ENCODE results near the gene FBXO46. TPM values are rescaled to one million over a fixed set of nuclear protein-coding genes. Genes with fewer than 3 reads are reported as not detected.

Gene FBXO46
- 6.6 and 10.5 TPM in 2 replicates for total RNA-seq

GRCh38 chr19:45730368-45731288 lies at the start of gene FBXO46:
Gene FBXO46, minus strand, starts transcription at chr19:45730896. Its CDS starts 17,401 bp downstream, at chr19:45713495.

GRCh38 chr19:45768984-45769782 lies 38.5 kb upstream of the FBXO46 start, which contains the start of gene SIX5:
Gene SIX5, minus strand, starts transcription at chr19:45769252. Its CDS starts 408 bp downstream, at chr19:45768844.

GRCh38 chr19:45733160-45733810 lies 2.6 kb upstream of the FBXO46 start, which contains the start of gene MEIOSIN:
Gene MEIOSIN, plus strand, starts transcription at chr19:45733439. Its CDS starts 1,938 bp downstream, at chr19:45735377.

GRCh38 chr19:45692187-45693105 lies 38.2 kb downstream of the FBXO46 start, which contains the start of gene QPCTL:
Gene QPCTL, plus strand, starts transcription at chr19:45692666. Its CDS starts 38 bp downstream, at chr19:45692704.

GRCh38 chr19:45691516-45692186 lies 39.0 kb downstream of the FBXO46 start, which contains the start of gene SNRPD2:
Gene SNRPD2, minus strand, starts transcription at chr19:45691953. Its CDS starts 65 bp downstream, at chr19:45691888.

GRCh38 chr19:45667620-45668341 lies 62.9 kb downstream of the FBXO46 start, which contains the start of gene GIPR:
Gene GIPR, plus strand, starts transcription at chr19:45668221. Its CDS starts 1,300 bp downstream, at chr19:45669521.

Small RNAs within 50 kb of the gene (small RNA-seq; reads per million reads assigned to genes)
- 0.13 reads per million for gene MIR642A (ENCODE audit: low replicate concordance)

Other genes starting within 250 kb of the FBXO46 start
- gene RTN2, start 233.8 kb downstream of the FBXO46 start, total RNA-seq = 7.7 and 9.2 TPM in 2 replicates
- gene PPM1N, start 232.5 kb downstream of the FBXO46 start, total RNA-seq = 0.43 and 1.5 TPM in 2 replicates
- gene VASP, start 223.4 kb downstream of the FBXO46 start, total RNA-seq = 89.9 and 243 TPM in 2 replicates
- 9.2 and 12.9 TPM in 2 replicates for gene OPA3, start 146.1 kb downstream of the FBXO46 start, total RNA-seq
- gene GPR4, start 128.7 kb downstream of the FBXO46 start, total RNA-seq = under 0.01 and 0.72 TPM in 2 replicates
- 42.9 and 56.2 TPM in 2 replicates for gene EML2, start 91.5 kb downstream of the FBXO46 start, total RNA-seq
- not detected in 2 replicates for gene GIPR, start 62.7 kb downstream of the FBXO46 start, total RNA-seq
- gene SNRPD2, start 38.9 kb downstream of the FBXO46 start, total RNA-seq = 157 and 234 TPM in 2 replicates
- gene QPCTL, start 38.2 kb downstream of the FBXO46 start, total RNA-seq = 20.6 and 29.8 TPM in 2 replicates
- under 0.01 TPM in 1 of 2 replicates, not detected in the other for gene MEIOSIN, start 2.5 kb upstream of the FBXO46 start, total RNA-seq
- 9.7 and 10.1 TPM in 2 replicates for gene SIX5, start 38.4 kb upstream of the FBXO46 start, total RNA-seq
- gene DMPK, start 51.6 kb upstream of the FBXO46 start, total RNA-seq = 26.9 and 29.5 TPM in 2 replicates
- 44.9 and 84.2 TPM in 2 replicates for gene DMWD, start 61.9 kb upstream of the FBXO46 start, total RNA-seq
- 0.22 and 0.43 TPM in 2 replicates for gene RSPH6A, start 84.4 kb upstream of the FBXO46 start, total RNA-seq
- 46.2 and 50.8 TPM in 2 replicates for gene SYMPK, start 132.3 kb upstream of the FBXO46 start, total RNA-seq
- not detected in 2 replicates for gene FOXA3, start 133.4 kb upstream of the FBXO46 start, total RNA-seq
- gene IRF2BP1, start 155.2 kb upstream of the FBXO46 start, total RNA-seq = 26.7 and 39.1 TPM in 2 replicates
- 1.9 and 2.0 TPM in 2 replicates for gene MYPOP, start 171.7 kb upstream of the FBXO46 start, total RNA-seq
- not detected in 2 replicates for gene NANOS2, start 183.9 kb upstream of the FBXO46 start, total RNA-seq
- under 0.01 TPM in 1 of 2 replicates, not detected in the other for gene NOVA2, start 243.0 kb upstream of the FBXO46 start, total RNA-seq

Measured in placental pericyte (primary cell).